A204.1 (cell line): Measurements from ENCODE around the gene SYT11.
"Not testable (repeated sequence)": the region's sequence is repeated elsewhere in the genome, so short reads cannot be mapped to it uniquely, and the experiment has no call there.

Experiments
- FAIRE-seq: peaks from 2 replicates; lab custom pipeline; 2012; peaks lifted over from hg19 to GRCh38; lab: Jason Lieb, UNC

The SYT11 gene

DNA sequence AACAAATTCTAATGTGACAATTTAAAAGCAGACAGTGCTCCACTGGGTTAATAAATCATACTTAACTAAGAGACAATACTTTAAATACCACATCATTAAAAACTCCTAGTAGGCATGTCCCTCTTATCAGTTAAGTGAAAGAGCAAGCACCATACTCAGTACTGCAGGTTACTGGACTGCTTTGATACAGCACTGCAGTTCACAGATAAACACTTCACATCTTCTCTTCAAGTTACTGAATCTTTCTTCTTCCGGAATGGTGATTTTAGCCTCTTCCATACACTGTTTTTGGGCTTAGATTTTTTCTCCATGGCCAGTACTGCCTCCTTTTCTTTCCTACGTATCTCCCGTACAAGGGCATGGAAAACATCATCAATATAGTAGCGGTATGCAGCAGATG lies 40.8 kb downstream of the SYT11 start:
- no peak for FAIRE-seq

GRCh38 chr1:155904261-155904660 lies 44.9 kb downstream of the SYT11 start:
- FAIRE-seq: no peak

DNA sequence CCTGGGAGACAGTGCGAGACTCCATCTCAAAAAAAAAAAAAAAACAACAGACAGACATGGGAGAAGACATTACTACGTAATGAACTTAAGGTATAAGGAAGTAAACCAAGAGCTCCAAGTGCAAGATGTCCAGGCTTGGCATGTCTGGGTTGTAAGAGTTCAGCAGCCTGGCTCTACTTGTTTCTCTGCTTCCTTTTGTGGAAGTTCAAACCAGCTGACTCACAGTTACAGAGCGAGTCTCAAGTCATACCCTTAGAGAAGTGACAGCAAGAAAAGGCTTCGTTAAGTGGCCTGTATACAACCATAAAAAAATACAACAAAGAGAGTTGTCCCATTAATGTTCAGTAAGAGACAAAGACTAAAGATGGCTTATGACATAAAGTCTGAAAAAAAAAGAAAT lies 50.5 kb downstream of the SYT11 start:
- no peak for FAIRE-seq

DNA sequence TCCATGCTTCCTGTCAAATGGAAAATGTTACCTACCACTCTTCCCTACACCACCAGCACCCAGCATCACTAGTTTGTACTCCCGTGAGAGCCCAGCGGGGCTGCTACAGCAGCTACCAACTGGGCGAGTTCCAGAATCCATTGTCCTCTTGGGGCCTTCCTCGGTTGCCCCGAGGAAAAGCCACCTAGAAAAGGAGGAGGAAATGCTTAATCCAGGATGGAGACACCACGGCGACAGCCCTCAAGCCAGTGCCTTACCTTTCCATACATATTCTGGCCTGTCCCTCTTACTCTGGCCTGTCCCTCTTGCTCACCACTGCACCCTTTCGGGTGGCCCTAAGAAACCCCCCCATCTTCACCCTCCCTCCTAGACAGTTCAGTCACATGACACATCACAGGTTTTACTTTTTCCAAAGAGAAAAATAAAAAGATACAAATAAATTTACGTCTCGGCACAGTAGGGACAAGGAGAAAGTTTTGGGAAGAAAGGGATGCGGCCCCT lies 51.3 kb downstream of the SYT11 start:
- no peak for FAIRE-seq

DNA sequence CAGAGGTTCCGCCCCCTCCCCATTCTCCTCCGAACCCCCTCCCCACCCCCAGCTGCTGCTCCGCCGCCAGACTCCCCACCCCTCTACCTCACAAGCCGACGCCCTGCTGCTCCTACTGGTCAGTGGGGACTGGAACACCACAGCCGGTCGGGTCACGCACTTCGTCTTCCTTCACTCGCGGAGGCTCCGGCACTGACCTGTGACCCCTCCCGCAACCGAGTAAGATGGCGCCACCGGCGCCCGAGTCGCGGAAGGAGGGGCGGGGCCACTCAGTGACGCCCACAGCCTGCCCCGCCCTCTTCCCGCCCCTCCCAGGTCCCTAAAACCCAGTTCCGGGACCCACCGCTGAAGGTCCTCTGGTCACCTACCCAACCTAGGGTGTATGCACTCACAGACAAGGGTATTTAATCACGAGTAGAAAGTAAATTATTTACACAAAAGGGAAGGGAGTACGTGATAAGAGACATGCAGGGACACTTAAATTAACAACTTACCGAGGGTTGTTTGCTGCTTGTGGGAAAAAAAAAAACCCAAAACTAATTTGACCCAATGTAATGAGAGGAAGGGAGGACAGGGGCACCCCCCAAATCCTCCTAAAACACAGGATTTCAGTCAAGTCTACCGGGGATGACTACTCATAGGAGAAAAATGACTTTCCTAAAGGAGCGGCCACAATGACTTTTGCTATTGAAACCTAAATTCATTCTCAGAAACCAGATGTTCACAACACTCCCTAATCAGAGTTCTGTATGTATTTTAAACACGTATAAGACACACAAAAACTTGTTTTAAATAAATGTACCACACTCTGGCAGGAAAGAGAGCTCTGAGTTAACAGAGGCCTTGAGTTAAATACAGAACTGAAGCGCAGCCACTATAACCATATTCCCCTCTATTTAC lies 52.0 kb downstream of the SYT11 start, which contains the start of gene RIT1:
Gene RIT1 (minus strand): TSS at position 194 of the 900 bp plus-strand sequence. CDS start 588 bp downstream, outside the sequence.
- no peak for FAIRE-seq

DNA sequence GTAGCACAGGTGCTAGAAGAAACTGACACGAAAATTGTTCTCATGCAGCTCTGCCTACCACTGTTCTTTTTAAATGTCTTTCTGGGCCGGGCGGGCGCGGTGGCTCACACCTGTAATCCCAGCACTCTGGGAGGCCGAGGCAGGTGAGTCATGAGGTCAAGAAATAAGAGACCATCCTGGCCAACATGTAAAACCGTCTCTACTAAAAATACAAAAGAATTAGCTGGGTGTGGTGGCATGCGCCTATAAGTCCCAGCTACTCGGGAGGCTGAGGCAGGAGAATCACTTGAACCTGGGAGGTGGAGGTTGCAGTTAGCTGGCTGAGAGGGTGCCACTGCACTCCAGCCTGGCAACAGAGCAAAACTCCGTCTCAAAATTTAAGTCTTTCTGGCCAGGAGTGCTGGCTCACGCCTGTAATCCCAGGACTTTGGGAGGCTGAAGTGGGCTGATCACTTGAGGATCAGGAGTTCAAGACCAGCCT lies 52.7 kb downstream of the SYT11 start:
- FAIRE-seq: no peak

GRCh38 chr1:155913969-155914757 lies 54.8 kb downstream of the SYT11 start:
- FAIRE-seq: no peak

- no peak for FAIRE-seq
Measured at GRCh38 chr1:155918660-155919059, 59.3 kb downstream of the SYT11 start.

DNA sequence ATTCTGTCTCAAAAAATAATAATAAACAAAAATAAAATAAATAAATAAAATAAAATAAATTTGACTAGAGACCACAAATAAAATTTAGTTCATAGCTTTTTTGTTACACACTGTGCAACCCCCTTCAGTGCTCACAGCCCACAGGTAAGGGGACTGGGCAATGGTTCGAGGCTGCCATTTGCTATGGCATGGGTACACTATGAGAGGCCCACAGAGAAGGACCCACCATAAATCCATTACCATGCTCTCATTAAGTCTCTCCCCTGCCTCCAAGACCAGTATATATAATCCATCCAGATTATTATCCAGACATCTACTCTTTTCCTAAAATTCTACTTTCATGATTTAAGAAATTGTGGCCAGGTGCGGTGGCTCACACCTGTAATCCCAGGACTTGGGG lies 60.4 kb downstream of the SYT11 start:
- FAIRE-seq: no peak

DNA sequence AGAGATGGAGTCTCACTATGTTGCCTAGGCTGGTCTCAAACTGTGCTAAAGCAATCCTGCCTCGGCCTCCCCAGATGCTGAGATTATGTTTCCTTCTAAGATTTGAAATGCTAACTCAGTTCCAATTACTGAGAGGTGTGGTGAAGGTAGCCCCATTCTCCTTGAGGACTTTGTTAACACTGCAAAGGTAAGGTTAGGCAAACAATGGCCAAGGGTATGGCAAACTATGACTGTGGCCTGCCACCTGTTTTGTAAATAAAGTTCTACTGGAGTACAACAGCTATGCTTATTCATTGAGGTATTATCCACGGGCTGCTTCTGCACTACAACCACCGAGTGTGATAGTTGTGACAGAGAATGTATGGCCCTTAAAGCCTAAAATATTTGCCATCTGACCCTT lies 61.4 kb downstream of the SYT11 start:
- no peak for FAIRE-seq

DNA sequence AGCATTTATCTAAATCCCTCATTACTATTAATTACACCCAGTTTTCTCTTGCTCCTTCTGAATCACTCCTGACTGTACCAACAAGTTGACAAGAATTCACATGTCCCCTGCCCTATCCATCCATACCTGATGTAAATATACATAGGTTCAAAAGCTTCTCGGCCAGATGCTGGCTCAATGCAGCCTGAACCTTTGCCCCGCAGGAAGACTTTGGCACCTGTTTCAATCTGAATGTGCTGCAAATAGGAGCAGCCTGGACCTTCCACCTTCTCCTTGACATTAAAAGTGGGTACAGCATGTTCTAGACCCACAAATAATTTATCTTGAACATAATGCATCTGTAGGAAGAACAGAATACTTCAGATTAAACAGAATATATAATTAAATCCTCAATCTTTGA lies 66.1 kb downstream of the SYT11 start:
- no peak for FAIRE-seq

DNA sequence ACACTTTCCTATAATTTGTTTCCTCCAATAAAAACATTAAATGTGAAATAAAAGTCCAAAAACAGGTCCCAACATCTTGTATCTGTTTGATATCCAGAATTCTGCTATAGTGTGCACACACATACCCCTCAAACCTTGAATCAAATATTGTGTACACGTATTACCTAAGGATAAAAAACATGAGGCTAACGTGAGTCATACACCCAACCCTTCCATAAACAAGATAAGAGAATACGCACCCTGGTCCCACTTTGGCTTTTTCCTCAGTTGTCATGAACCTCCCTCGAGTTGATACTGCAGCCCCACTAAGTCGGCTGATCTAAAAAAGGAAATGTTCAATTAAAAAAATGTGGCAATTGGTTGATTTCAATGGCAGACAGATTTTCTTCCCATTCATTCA lies 69.7 kb downstream of the SYT11 start:
- no peak for FAIRE-seq

GRCh38 chr1:155930725-155931124 lies 71.4 kb downstream of the SYT11 start:
- not testable (repeated sequence) for FAIRE-seq

- FAIRE-seq: no peak
Measured at GRCh38 chr1:155931332-155932038, 72.1 kb downstream of the SYT11 start.

- FAIRE-seq: no peak
Measured at GRCh38 chr1:155932081-155932480, 72.7 kb downstream of the SYT11 start.

DNA sequence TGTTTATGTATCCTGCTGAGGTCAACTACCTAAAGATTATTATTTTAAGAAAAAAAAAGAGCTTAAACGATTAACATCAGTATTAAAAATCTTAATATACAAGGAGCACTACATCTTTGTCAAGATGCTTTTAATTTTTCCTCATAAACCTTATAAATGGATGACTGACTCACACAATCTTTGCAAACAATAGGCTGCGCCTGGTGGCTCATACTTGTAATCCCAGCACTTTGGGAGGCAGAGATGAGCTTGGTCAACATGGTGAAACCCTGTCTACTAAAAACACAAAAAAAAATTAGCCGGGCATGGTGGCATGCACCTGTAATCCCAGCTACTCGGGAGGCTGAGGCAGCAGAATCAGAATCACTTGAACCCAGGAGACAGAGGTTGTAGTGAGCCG lies 73.1 kb downstream of the SYT11 start:
- no peak for FAIRE-seq

DNA sequence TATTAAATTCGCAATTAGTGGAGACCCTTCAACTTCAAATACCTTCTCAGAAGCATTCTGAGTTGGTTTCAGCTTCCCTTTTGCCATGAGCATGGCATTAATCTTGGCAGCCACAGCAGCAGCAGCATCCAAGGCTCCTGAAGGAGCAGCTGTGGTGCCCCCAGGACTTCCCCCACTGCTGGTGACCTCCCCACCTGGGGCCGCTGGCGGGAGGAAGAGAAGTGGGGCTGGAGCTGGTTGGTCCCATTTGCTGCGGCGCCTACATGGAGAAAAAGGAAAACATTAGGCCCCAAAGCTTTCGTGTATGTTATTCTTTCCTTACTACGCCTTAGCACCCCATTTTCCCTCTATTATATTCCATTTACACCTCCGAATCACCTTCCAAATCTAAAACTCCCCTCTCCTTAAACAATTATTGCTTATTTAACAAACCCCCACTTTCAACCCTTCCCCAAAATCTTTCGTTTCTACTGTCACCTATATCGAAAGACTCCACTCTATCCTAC lies 74.3 kb downstream of the SYT11 start:
- no peak for FAIRE-seq

GRCh38 chr1:155934097-155934935 lies 74.9 kb downstream of the SYT11 start, which contains the start of gene KHDC4:
Gene KHDC4 (minus strand): TSS chr1:155934413. CDS start chr1:155934373, 40 bp downstream.
- FAIRE-seq: peak; percentile 98
